HepG2 (cell line): Measurements from ENCODE around the gene PREP. TPM values are rescaled to one million over a fixed set of nuclear protein-coding genes. Genes with fewer than 3 reads are reported as not detected.

Experiments used
- ADNP ChIP-seq: sonication (generic); formaldehyde crosslinking; IDR thresholded peaks from 2 replicates; pipeline ENCODE4 v1.4.0; 2020; ENCODE audit warnings: missing genetic modification reagents
- HOXA5 ChIP-seq: sonication (generic); formaldehyde crosslinking; IDR thresholded peaks from 2 replicates; pipeline ENCODE4 v1.4.0; 2020; ENCODE audit warnings: missing genetic modification reagents
- LBX2 ChIP-seq: sonication (generic); formaldehyde crosslinking; IDR thresholded peaks from 2 replicates; pipeline ENCODE4 v1.5.0; 2020; ENCODE audit warnings: missing genetic modification reagents, mild to moderate bottlenecking, borderline replicate concordance
- PAXIP1 ChIP-seq: sonication (generic); formaldehyde crosslinking; conservative IDR thresholded peaks from 2 replicates; pipeline ENCODE4 v1.4.0; 2020; ENCODE audit warnings: mild to moderate bottlenecking, missing genetic modification reagents, moderate library complexity
- PHF20 ChIP-seq: sonication (generic); formaldehyde crosslinking; IDR thresholded peaks from 2 replicates; pipeline ENCODE4 v1.5.0; 2020; ENCODE audit warnings: mild to moderate bottlenecking, missing genetic modification reagents
- RBM39 ChIP-seq: fragments of 200-400 bp; formaldehyde crosslinking; IDR thresholded peaks from one replicate; pipeline ENCODE4 v1.6.1; 2018; ENCODE audit warnings: antibody characterized with exemption, mild to moderate bottlenecking, low read depth, low read length; ENCODE audit not compliant: poor library complexity, severe bottlenecking
- SAFB2 ChIP-seq: sonication (generic); formaldehyde crosslinking; IDR thresholded peaks from 2 replicates; pipeline ENCODE4 v1.5.1; 2020; ENCODE audit warnings: missing genetic modification reagents, low read depth, mild to moderate bottlenecking, borderline replicate concordance
- ZC3H4 ChIP-seq: sonication (generic); formaldehyde crosslinking; IDR thresholded peaks from 2 replicates; pipeline ENCODE4 v1.4.0; 2020; ENCODE audit warnings: missing genetic modification reagents, borderline replicate concordance
- ZNF530 ChIP-seq: sonication (generic); formaldehyde crosslinking; IDR thresholded peaks from 2 replicates; pipeline ENCODE4 v1.5.0; 2020; ENCODE audit warnings: low read depth, mild to moderate bottlenecking, missing genetic modification reagents
- ZNF550 ChIP-seq: sonication (generic); formaldehyde crosslinking; IDR thresholded peaks from 2 replicates; pipeline ENCODE4 v1.4.0; 2020; ENCODE audit warnings: mild to moderate bottlenecking, missing genetic modification reagents, borderline replicate concordance
- ZNF710 ChIP-seq: sonication (generic); formaldehyde crosslinking; IDR thresholded peaks from 2 replicates; pipeline ENCODE4 v1.5.0; 2020; ENCODE audit warnings: mild to moderate bottlenecking, missing genetic modification reagents, borderline replicate concordance
- polyA plus RNA-seq, 8 experiments: library from polyadenylated mRNA; depleted of rRNA in 3 of 8; stranded (reverse) in 7 of 8; unstranded in 1 of 8; fragments of >200 nt; fragmentation: Illumina TruSeq in 4 of 8; extraction: Trizol in 4 of 8; gene quantifications; 2 replicates each; pipeline versions ENCODE4 v1.2.1 to v1.2.3, GENCODE V29; 2011 to 2016; ENCODE audit warnings: low read depth in 4 of 8, missing spikeins in 1 of 8, mixed read lengths in 1 of 8; ENCODE audit not compliant: insufficient read depth in 1 of 8
- total RNA-seq, 5 experiments: library from RNA; depleted of rRNA; stranded (reverse); fragments of >200 nt; fragmentation: Illumina TruSeq; extraction: Trizol; gene quantifications; 2 replicates each; pipeline ENCODE4 v1.2.3, GENCODE V29; 2016; ENCODE audit warnings: low read depth in 1 of 5
- TF ChIP-seq, protein P1 (sequence below): IDR thresholded peaks from 2 replicates; pipeline ENCODE4 v1.6.1; 2018; ENCODE audit warnings: missing genetic modification reagents
- TF ChIP-seq, protein P2 (sequence below): sonication (generic); formaldehyde crosslinking; IDR thresholded peaks from 2 replicates; pipeline ENCODE4 v1.4.0; 2020; ENCODE audit warnings: missing genetic modification reagents

PREP gene
- total and polyA plus RNA-seq, 2 of the 13 experiments (the other 11 are each of a cell fraction or from before 2014, with no cell fraction given) = 12.6 to 15.9 TPM

DNA sequence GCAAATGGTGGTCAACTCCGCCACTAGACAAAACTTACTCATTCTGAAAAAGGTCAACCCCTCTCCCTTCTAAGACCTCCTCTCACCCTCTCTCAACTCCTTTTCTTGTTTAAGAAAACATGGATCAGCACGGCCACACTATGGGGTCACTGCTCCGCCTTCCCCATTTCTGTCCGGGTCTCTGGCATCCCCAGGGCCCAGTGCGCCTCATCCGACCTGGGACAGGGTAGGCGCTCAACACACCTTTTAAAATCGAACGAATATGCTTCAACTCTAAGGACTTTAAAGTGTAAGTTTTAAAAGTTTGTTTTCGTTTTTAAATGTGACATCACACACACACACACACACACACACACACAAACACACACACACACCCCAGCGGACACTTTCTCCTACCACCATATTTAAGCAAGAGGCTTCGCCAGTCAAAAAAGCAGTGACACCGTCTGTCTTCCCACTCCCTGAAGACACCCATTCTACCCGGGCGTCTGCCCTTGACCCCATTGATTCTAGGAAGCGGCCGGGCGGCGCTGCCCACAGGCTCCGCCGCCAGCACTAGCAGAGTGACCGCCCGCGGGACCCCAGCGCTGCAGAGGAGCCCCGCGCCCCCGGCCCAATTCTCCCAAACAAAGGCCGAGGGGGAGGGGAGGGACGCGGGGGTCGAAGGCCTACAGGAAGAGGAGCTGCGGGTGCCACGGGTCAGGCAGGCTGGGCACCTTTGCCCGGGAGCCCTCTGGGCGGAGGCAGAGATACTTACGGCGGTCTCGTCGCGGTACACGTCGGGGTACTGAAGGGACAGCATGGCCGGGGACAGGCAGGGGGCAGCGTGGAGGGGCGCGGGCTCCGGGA, 568 bp downstream of the PREP start (continued):
- TF ChIP-seq, protein P1, sequence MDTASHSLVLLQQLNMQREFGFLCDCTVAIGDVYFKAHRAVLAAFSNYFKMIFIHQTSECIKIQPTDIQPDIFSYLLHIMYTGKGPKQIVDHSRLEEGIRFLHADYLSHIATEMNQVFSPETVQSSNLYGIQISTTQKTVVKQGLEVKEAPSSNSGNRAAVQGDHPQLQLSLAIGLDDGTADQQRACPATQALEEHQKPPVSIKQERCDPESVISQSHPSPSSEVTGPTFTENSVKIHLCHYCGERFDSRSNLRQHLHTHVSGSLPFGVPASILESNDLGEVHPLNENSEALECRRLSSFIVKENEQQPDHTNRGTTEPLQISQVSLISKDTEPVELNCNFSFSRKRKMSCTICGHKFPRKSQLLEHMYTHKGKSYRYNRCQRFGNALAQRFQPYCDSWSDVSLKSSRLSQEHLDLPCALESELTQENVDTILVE (CRISPR knock-in tag) = no peak
- no peak for TF ChIP-seq RBM39
- TF ChIP-seq PHF20 (CRISPR knock-in tag) = peak; percentile 4; the same call in 1 of the 2 replicates
- TF ChIP-seq ZC3H4 (CRISPR knock-in tag) = no peak
- TF ChIP-seq ZNF530 (CRISPR knock-in tag) = no peak
- no peak for TF ChIP-seq HOXA5 (CRISPR knock-in tag)
- TF ChIP-seq SAFB2 (CRISPR knock-in tag) = no peak; the same call in 1 of the 2 replicates
- TF ChIP-seq PAXIP1 (CRISPR knock-in tag) = no peak
- no peak for TF ChIP-seq ZNF550 (CRISPR knock-in tag)
- TF ChIP-seq LBX2 (CRISPR knock-in tag) = no peak
- TF ChIP-seq, protein P2, sequence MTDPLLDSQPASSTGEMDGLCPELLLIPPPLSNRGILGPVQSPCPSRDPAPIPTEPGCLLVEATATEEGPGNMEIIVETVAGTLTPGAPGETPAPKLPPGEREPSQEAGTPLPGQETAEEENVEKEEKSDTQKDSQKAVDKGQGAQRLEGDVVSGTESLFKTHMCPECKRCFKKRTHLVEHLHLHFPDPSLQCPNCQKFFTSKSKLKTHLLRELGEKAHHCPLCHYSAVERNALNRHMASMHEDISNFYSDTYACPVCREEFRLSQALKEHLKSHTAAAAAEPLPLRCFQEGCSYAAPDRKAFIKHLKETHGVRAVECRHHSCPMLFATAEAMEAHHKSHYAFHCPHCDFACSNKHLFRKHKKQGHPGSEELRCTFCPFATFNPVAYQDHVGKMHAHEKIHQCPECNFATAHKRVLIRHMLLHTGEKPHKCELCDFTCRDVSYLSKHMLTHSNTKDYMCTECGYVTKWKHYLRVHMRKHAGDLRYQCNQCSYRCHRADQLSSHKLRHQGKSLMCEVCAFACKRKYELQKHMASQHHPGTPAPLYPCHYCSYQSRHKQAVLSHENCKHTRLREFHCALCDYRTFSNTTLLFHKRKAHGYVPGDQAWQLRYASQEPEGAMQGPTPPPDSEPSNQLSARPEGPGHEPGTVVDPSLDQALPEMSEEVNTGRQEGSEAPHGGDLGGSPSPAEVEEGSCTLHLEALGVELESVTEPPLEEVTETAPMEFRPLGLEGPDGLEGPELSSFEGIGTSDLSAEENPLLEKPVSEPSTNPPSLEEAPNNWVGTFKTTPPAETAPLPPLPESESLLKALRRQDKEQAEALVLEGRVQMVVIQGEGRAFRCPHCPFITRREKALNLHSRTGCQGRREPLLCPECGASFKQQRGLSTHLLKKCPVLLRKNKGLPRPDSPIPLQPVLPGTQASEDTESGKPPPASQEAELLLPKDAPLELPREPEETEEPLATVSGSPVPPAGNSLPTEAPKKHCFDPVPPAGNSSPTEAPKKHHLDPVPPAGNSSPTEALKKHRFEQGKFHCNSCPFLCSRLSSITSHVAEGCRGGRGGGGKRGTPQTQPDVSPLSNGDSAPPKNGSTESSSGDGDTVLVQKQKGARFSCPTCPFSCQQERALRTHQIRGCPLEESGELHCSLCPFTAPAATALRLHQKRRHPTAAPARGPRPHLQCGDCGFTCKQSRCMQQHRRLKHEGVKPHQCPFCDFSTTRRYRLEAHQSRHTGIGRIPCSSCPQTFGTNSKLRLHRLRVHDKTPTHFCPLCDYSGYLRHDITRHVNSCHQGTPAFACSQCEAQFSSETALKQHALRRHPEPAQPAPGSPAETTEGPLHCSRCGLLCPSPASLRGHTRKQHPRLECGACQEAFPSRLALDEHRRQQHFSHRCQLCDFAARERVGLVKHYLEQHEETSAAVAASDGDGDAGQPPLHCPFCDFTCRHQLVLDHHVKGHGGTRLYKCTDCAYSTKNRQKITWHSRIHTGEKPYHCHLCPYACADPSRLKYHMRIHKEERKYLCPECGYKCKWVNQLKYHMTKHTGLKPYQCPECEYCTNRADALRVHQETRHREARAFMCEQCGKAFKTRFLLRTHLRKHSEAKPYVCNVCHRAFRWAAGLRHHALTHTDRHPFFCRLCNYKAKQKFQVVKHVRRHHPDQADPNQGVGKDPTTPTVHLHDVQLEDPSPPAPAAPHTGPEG (CRISPR knock-in tag) = no peak
- TF ChIP-seq ADNP (CRISPR knock-in tag) = no peak
- TF ChIP-seq ZNF710 (CRISPR knock-in tag) = 0 out of 2 replicates have a peak, but pooled peaks have one; percentile 37
